Fibroblast of villous mesenchyme (primary cell): ENCODE results near the gene CHRNA3. TPM values are rescaled to one million over a fixed set of nuclear protein-coding genes. Genes with fewer than 3 reads are reported as not detected.

ENCODE experiments used
- DNase-seq: peaks from one replicate; pipeline ENCODE4 v3.0.0-alpha.2; 2010; ENCODE audit warnings: low read depth
- H3K4me3 ChIP-seq: 2 replicates; pipeline ENCODE4 v1.5.1; 2011; ENCODE audit warnings: low read depth, mild to moderate bottlenecking, low read length
- total RNA-seq: library from RNA; depleted of rRNA; stranded (reverse); fragments of >200 nt; gene quantifications from 2 replicates; pipeline ENCODE4 v1.2.3, GENCODE V29; 2012
- TF ChIP-seq, protein P1 (sequence below): IDR thresholded peaks from 2 replicates; pipeline ENCODE4 v1.5.1; 2012; ENCODE audit warnings: low read depth, mild to moderate bottlenecking, low read length; ENCODE audit not compliant: insufficient read depth

Gene CHRNA3
- total RNA-seq, 1 donor = not detected

DNA sequence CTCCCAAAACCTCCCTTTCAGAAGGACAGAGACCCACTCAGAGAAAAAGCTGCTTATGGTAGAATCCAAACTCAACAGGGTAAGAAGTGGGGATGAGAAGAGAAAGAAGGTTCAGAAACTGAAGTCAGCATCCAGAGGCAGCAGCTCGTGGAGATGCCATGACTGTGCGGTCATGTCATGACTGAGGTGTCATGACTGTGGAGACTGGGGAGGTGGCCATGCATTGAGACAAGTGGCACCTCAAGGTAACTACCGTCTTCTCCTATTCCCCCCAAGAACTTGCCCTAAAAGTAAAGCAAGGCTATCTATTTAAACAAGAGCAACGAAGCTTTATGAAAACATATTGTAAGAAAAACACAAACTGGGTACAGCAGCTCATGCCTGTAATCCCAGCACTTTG, 15.1 kb downstream of the CHRNA3 start:
- no peak for DNase-seq
- TF ChIP-seq, protein P1, sequence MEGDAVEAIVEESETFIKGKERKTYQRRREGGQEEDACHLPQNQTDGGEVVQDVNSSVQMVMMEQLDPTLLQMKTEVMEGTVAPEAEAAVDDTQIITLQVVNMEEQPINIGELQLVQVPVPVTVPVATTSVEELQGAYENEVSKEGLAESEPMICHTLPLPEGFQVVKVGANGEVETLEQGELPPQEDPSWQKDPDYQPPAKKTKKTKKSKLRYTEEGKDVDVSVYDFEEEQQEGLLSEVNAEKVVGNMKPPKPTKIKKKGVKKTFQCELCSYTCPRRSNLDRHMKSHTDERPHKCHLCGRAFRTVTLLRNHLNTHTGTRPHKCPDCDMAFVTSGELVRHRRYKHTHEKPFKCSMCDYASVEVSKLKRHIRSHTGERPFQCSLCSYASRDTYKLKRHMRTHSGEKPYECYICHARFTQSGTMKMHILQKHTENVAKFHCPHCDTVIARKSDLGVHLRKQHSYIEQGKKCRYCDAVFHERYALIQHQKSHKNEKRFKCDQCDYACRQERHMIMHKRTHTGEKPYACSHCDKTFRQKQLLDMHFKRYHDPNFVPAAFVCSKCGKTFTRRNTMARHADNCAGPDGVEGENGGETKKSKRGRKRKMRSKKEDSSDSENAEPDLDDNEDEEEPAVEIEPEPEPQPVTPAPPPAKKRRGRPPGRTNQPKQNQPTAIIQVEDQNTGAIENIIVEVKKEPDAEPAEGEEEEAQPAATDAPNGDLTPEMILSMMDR = no peak
- H3K4me3 ChIP-seq = no peak overlapping the region

DNA sequence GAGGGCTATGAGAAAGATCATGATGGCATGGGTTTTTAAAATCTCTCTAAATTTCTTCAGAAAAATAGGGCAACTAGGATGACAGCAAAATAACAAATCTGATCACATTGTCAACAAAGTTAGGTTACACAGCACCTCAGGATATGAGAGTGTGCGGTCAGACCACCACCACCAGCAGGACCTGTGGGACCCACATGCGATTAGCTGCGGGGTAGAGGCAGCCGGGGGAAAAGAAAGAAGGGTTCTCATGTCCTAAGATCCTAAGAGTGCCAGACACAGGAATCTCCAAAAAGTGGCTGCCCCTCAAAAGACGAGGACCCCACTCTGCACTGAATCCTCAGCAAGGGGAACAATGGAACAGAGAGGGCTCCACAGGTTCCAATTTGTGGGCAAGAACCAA, 15.6 kb downstream of the CHRNA3 start:
- DNase-seq = no peak
- TF ChIP-seq, protein P1 = no peak
- no peak overlapping the region for H3K4me3 ChIP-seq

DNA sequence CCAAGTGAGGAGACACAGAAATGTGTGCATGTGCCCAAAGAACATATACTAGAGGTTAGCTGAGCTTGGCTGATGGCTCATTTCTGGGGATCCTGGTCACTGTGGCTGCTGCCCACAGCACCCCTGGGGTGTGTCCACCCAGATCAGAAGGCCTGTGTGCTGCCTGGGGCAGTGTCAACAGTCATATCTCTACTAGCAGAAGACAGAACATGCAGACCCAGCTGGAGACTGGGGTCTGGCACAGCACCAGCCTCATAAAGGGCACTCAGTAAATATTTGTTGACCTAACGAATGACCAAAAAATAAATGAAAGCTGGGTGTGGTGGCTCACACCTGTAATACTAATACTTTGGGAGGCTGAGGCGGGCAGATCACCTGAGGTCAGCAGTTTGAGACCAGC, 16.4 kb downstream of the CHRNA3 start:
- TF ChIP-seq, protein P1 = no peak
- DNase-seq = no peak
- no peak overlapping the region for H3K4me3 ChIP-seq

DNA sequence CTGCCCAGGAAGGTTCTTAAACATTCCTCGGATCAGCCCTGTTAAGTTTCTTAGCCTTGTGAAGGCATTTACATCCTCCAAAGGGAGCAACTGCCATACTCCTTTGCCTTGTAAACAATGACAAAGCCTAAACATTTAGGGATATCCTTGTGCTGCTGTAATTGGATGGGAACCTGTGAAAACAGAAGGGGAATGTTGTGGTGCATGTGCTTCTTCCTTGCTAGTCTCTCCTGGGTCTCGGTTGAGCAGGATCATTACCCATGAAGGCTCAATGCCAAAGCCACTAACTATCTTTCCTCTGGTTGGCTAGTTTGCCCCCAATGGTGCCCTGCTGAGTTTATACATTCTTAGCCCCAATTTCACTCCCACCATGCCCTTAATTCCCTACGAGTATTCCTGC, 17.3 kb downstream of the CHRNA3 start:
- DNase-seq = no peak
- TF ChIP-seq, protein P1 = no peak
- H3K4me3 ChIP-seq = no peak overlapping the region

DNA sequence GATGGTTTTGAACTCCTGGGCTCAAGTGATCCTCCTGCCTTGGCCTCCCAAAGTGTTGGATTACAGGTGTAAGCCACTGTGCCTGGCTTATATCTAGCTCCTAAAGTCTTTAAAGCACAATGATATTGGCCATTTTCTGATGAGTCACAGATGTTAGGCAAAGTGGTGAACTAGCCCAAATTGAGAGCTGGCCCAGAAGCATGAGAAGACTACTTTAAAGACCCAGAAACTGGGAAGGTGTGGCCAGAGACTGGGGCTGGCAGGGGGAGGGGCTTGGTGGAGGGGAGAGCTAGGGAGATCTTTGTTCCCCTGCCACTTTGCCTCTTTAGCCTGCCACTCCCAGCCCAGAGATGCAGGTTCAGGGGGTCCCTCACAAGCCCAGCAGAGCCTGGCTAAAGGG, 21.6 kb downstream of the CHRNA3 start:
- TF ChIP-seq, protein P1 = no peak
- no peak overlapping the region for H3K4me3 ChIP-seq
- no peak for DNase-seq

DNA sequence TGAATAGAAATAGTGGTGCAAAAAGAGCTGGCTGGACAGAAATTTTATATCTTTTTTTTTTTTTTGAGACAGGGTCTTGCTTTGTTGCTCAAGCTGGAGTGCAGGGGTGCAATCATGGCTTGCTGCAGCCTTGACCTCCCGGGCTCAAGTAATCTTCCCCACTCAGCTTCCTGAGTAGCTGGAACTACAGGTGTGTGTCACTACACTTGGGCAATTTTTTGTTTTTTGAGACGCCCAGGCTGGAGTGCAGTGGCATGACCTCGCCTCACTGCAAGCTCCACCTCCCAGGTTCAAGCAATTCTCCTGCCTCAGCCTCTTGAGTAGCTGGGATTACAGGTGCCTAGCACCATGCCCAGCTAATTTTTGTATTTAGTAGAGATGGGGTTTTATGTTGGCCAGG, 22.4 kb downstream of the CHRNA3 start:
- no peak for DNase-seq
- TF ChIP-seq, protein P1 = no peak
- H3K4me3 ChIP-seq = no peak overlapping the region

DNA sequence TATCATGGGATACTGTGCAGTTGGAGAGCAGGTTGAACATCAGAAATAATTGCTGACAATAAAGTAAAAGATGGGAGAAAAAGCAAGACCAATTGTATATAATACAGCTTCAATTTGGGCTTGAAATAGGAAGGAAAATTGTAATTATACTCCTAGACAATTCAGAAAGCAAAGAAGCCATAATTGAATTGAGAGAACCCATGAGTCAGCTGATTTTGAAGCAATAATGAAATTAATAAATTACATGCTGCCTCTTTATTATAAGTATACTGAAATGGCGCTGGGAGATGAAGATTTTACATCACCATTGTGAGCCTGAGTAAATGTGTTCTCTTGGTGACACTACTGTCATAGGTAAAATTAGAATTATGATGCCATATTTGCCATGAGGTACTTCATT, 23.2 kb downstream of the CHRNA3 start:
- TF ChIP-seq, protein P1 = no peak
- no peak overlapping the region for H3K4me3 ChIP-seq
- DNase-seq = no peak
